ENCODE data around the gene UBA1.

UBA1 gene

GRCh38 chrX:47198687-47199080 lies 5.1 kb downstream of the UBA1 start:
- Histone ChIP-seq H3K4me3 (ENCODE audit: insufficient read depth, low read depth, low read length, poor library complexity, severe bottlenecking) (no peak overlapping the region), H3K36me3 (ENCODE audit: control insufficient read depth, insufficient read depth, low read length) (peaks cover 61% of the 10 kb centered on the region), H3K27ac (ENCODE audit: insufficient read depth, low read length, poor library complexity, severe bottlenecking) (no peak overlapping the region), H3K4me1 (ENCODE audit: control insufficient read depth, insufficient read depth, low read length, poor library complexity, severe bottlenecking) (peaks cover 26% of the 10 kb centered on the region), H3K27me3 (replicated peaks; ENCODE audit: control insufficient read depth, insufficient read depth, low read length, poor library complexity, severe bottlenecking) (no peaks in the 10 kb centered on the region), H3K9me3 (ENCODE audit: control insufficient read depth, low read length) (no peaks in the 10 kb centered on the region)
- no peak for DNase-seq

- Histone ChIP-seq H3K4me1 (ENCODE audit: control insufficient read depth, insufficient read depth, low read length, poor library complexity, severe bottlenecking) (peaks cover 26% of the 10 kb centered on the region), H3K36me3 (ENCODE audit: control insufficient read depth, insufficient read depth, low read length) (peaks cover 66% of the 10 kb centered on the region), H3K27ac (ENCODE audit: insufficient read depth, low read length, poor library complexity, severe bottlenecking) (no peak overlapping the region), H3K4me3 (ENCODE audit: insufficient read depth, low read depth, low read length, poor library complexity, severe bottlenecking) (no peak overlapping the region), H3K9me3 (ENCODE audit: control insufficient read depth, low read length) (no peaks in the 10 kb centered on the region), H3K27me3 (replicated peaks; ENCODE audit: control insufficient read depth, insufficient read depth, low read length, poor library complexity, severe bottlenecking) (no peaks in the 10 kb centered on the region)
- DNase-seq = no peak
Measured at GRCh38 chrX:47199286-47199685, 5.7 kb downstream of the UBA1 start.

GRCh38 chrX:47200385-47201150 lies 6.9 kb downstream of the UBA1 start:
- DNase-seq = no peak
- H3K4me1 ChIP-seq (ENCODE audit: control insufficient read depth, insufficient read depth, low read length, poor library complexity, severe bottlenecking) = peaks cover 16% of the 10 kb centered on the region
- H3K27ac ChIP-seq (ENCODE audit: insufficient read depth, low read length, poor library complexity, severe bottlenecking) = no peak overlapping the region
- no peaks in the 10 kb centered on the region for H3K27me3 ChIP-seq (replicated peaks; ENCODE audit: control insufficient read depth, insufficient read depth, low read length, poor library complexity, severe bottlenecking)
- no peak overlapping the region for H3K4me3 ChIP-seq (ENCODE audit: insufficient read depth, low read depth, low read length, poor library complexity, severe bottlenecking)
- peaks cover 79% of the 10 kb centered on the region for H3K36me3 ChIP-seq (ENCODE audit: control insufficient read depth, insufficient read depth, low read length)
- no peaks in the 10 kb centered on the region for H3K9me3 ChIP-seq (ENCODE audit: control insufficient read depth, low read length)

- no peak for DNase-seq
- peaks cover 87% of the 10 kb centered on the region for H3K36me3 ChIP-seq (ENCODE audit: control insufficient read depth, insufficient read depth, low read length)
- H3K27me3 ChIP-seq (replicated peaks; ENCODE audit: control insufficient read depth, insufficient read depth, low read length, poor library complexity, severe bottlenecking) = no peaks in the 10 kb centered on the region
- H3K9me3 ChIP-seq (ENCODE audit: control insufficient read depth, low read length) = no peaks in the 10 kb centered on the region
- no peak overlapping the region for H3K27ac ChIP-seq (ENCODE audit: insufficient read depth, low read length, poor library complexity, severe bottlenecking)
- H3K4me3 ChIP-seq (ENCODE audit: insufficient read depth, low read depth, low read length, poor library complexity, severe bottlenecking) = no peak overlapping the region
- peaks cover 7% of the 10 kb centered on the region for H3K4me1 ChIP-seq (ENCODE audit: control insufficient read depth, insufficient read depth, low read length, poor library complexity, severe bottlenecking)
Measured at GRCh38 chrX:47201345-47201944, 7.8 kb downstream of the UBA1 start.

GRCh38 chrX:47202316-47202715 lies 8.7 kb downstream of the UBA1 start:
- Histone ChIP-seq H3K27me3 (replicated peaks; ENCODE audit: control insufficient read depth, insufficient read depth, low read length, poor library complexity, severe bottlenecking) (no peaks in the 10 kb centered on the region), H3K4me3 (ENCODE audit: insufficient read depth, low read depth, low read length, poor library complexity, severe bottlenecking) (no peak overlapping the region), H3K36me3 (ENCODE audit: control insufficient read depth, insufficient read depth, low read length) (peaks cover 86% of the 10 kb centered on the region), H3K4me1 (ENCODE audit: control insufficient read depth, insufficient read depth, low read length, poor library complexity, severe bottlenecking) (peaks cover 3% of the 10 kb centered on the region), H3K9me3 (ENCODE audit: control insufficient read depth, low read length) (no peaks in the 10 kb centered on the region), H3K27ac (ENCODE audit: insufficient read depth, low read length, poor library complexity, severe bottlenecking) (no peak overlapping the region)
- DNase-seq = no peak

GRCh38 chrX:47202877-47203276 lies 9.2 kb downstream of the UBA1 start:
- H3K9me3 ChIP-seq (ENCODE audit: control insufficient read depth, low read length) = no peaks in the 10 kb centered on the region
- no peak overlapping the region for H3K27ac ChIP-seq (ENCODE audit: insufficient read depth, low read length, poor library complexity, severe bottlenecking)
- H3K36me3 ChIP-seq (ENCODE audit: control insufficient read depth, insufficient read depth, low read length) = peaks cover 86% of the 10 kb centered on the region
- H3K27me3 ChIP-seq (replicated peaks; ENCODE audit: control insufficient read depth, insufficient read depth, low read length, poor library complexity, severe bottlenecking) = no peaks in the 10 kb centered on the region
- H3K4me1 ChIP-seq (ENCODE audit: control insufficient read depth, insufficient read depth, low read length, poor library complexity, severe bottlenecking) = no peaks in the 10 kb centered on the region
- H3K4me3 ChIP-seq (ENCODE audit: insufficient read depth, low read depth, low read length, poor library complexity, severe bottlenecking) = no peak overlapping the region
- no peak for DNase-seq

- Histone ChIP-seq H3K27me3 (replicated peaks; ENCODE audit: control insufficient read depth, insufficient read depth, low read length, poor library complexity, severe bottlenecking) (no peaks in the 10 kb centered on the region), H3K9me3 (ENCODE audit: control insufficient read depth, low read length) (no peaks in the 10 kb centered on the region), H3K27ac (ENCODE audit: insufficient read depth, low read length, poor library complexity, severe bottlenecking) (no peak overlapping the region), H3K4me1 (ENCODE audit: control insufficient read depth, insufficient read depth, low read length, poor library complexity, severe bottlenecking) (no peaks in the 10 kb centered on the region), H3K36me3 (ENCODE audit: control insufficient read depth, insufficient read depth, low read length) (peaks cover 86% of the 10 kb centered on the region), H3K4me3 (ENCODE audit: insufficient read depth, low read depth, low read length, poor library complexity, severe bottlenecking) (no peak overlapping the region)
- DNase-seq = no peak
Measured at GRCh38 chrX:47204970-47205369, 11.3 kb downstream of the UBA1 start.

- Histone ChIP-seq H3K4me3 (ENCODE audit: insufficient read depth, low read depth, low read length, poor library complexity, severe bottlenecking) (no peak overlapping the region), H3K9me3 (ENCODE audit: control insufficient read depth, low read length) (no peaks in the 10 kb centered on the region), H3K4me1 (ENCODE audit: control insufficient read depth, insufficient read depth, low read length, poor library complexity, severe bottlenecking) (no peaks in the 10 kb centered on the region), H3K36me3 (ENCODE audit: control insufficient read depth, insufficient read depth, low read length) (peaks cover 84% of the 10 kb centered on the region), H3K27ac (ENCODE audit: insufficient read depth, low read length, poor library complexity, severe bottlenecking) (no peak overlapping the region), H3K27me3 (replicated peaks; ENCODE audit: control insufficient read depth, insufficient read depth, low read length, poor library complexity, severe bottlenecking) (no peaks in the 10 kb centered on the region)
- DNase-seq = no peak
Measured at GRCh38 chrX:47206316-47206715, 12.7 kb downstream of the UBA1 start.

- H3K27ac ChIP-seq (ENCODE audit: insufficient read depth, low read length, poor library complexity, severe bottlenecking) = no peak overlapping the region
- DNase-seq = no peak
- no peaks in the 10 kb centered on the region for H3K27me3 ChIP-seq (replicated peaks; ENCODE audit: control insufficient read depth, insufficient read depth, low read length, poor library complexity, severe bottlenecking)
- H3K4me3 ChIP-seq (ENCODE audit: insufficient read depth, low read depth, low read length, poor library complexity, severe bottlenecking) = no peak overlapping the region
- H3K9me3 ChIP-seq (ENCODE audit: control insufficient read depth, low read length) = no peaks in the 10 kb centered on the region
- peaks cover 84% of the 10 kb centered on the region for H3K36me3 ChIP-seq (ENCODE audit: control insufficient read depth, insufficient read depth, low read length)
- no peaks in the 10 kb centered on the region for H3K4me1 ChIP-seq (ENCODE audit: control insufficient read depth, insufficient read depth, low read length, poor library complexity, severe bottlenecking)
Measured at GRCh38 chrX:47208108-47208507, 14.5 kb downstream of the UBA1 start.

- Histone ChIP-seq H3K27me3 (replicated peaks; ENCODE audit: control insufficient read depth, insufficient read depth, low read length, poor library complexity, severe bottlenecking) (no peaks in the 10 kb centered on the region), H3K9me3 (ENCODE audit: control insufficient read depth, low read length) (no peaks in the 10 kb centered on the region), H3K4me3 (ENCODE audit: insufficient read depth, low read depth, low read length, poor library complexity, severe bottlenecking) (no peak overlapping the region), H3K36me3 (ENCODE audit: control insufficient read depth, insufficient read depth, low read length) (peaks cover 84% of the 10 kb centered on the region), H3K27ac (ENCODE audit: insufficient read depth, low read length, poor library complexity, severe bottlenecking) (no peak overlapping the region), H3K4me1 (ENCODE audit: control insufficient read depth, insufficient read depth, low read length, poor library complexity, severe bottlenecking) (no peaks in the 10 kb centered on the region)
- no peak for DNase-seq
Measured at GRCh38 chrX:47209508-47210238, 16.0 kb downstream of the UBA1 start.
